IMR-90 (cell line): ENCODE data around the gene TTC38. TPM values are rescaled to one million over a fixed set of nuclear protein-coding genes. Genes with fewer than 3 reads are reported as not detected.

Source experiments
- ATAC-seq: fragments of 200-7000 bp; cut with Tn5 transposase; 2 replicates; pipeline ENCODE4 v1.9.1; 2020; ENCODE audit warnings: low read depth, mild to moderate bottlenecking, moderate library complexity
- BruUV-seq: library from RNA; stranded (reverse); fragments of 400-500 nt; replicated peaks from 2 replicates; lab custom pipeline; 2021; lab: Mats Ljungman, UMichigan
- CTCF ChIA-PET: fragments of 300-600 bp; formaldehyde crosslinking; extraction: SDS; loops from one replicate; lab custom pipeline; 2021; ENCODE audit warnings: antibody characterized with exemption; lab: Yijun Ruan, JAX
- POLR2A ChIA-PET: fragments of 300-600 bp; sonication (Branson Sonifier 250); formaldehyde crosslinking; loops from one replicate; lab custom pipeline; 2022; ENCODE audit warnings: antibody characterized with exemption; ENCODE audit not compliant: unreplicated experiment; lab: Charles Lee
- DNase-seq: peaks from one replicate; pipeline ENCODE4 v3.0.0; 2013
- H2AFZ ChIP-seq: replicated peaks from 2 replicates; pipeline ENCODE3; 2013; ENCODE audit warnings: low read length, mild to moderate bottlenecking; ENCODE audit not compliant: poor library complexity
- H2AK5ac ChIP-seq: 2 replicates; pipeline ENCODE4 v1.6.1; 2013; ENCODE audit warnings: low read depth, low read length, inconsistent platforms
- H2AK9ac ChIP-seq: replicated peaks from 2 replicates; pipeline ENCODE3; 2013; ENCODE audit warnings: mild to moderate bottlenecking, low read depth, low read length, moderate library complexity; ENCODE audit not compliant: poor library complexity
- H2BK120ac ChIP-seq: 2 replicates; pipeline ENCODE4 v1.6.1; 2013; ENCODE audit warnings: low read depth, low read length, inconsistent platforms
- H2BK15ac ChIP-seq: 3 replicates; pipeline ENCODE4 v1.6.1; 2013; ENCODE audit warnings: low read depth, low read length, inconsistent platforms
- H2BK20ac ChIP-seq: 2 replicates; pipeline ENCODE4 v1.6.1; 2013; ENCODE audit warnings: low read depth, mild to moderate bottlenecking, inconsistent platforms, low read length, moderate library complexity
- H2BK5ac ChIP-seq: 2 replicates; pipeline ENCODE4 v1.6.1; 2013; ENCODE audit warnings: mild to moderate bottlenecking, low read depth, low read length, inconsistent platforms; ENCODE audit not compliant: poor library complexity, severe bottlenecking
- H3K14ac ChIP-seq: replicated peaks from 2 replicates; pipeline ENCODE4 v1.6.1; 2013; ENCODE audit warnings: low read depth, low read length, inconsistent platforms
- H3K18ac ChIP-seq: 2 replicates; pipeline ENCODE4 v1.6.1; 2013; ENCODE audit warnings: low read depth, low read length, control low read depth
- H3K23ac ChIP-seq: 2 replicates; pipeline ENCODE4 v1.6.1; 2013; ENCODE audit warnings: low read depth, low read length, inconsistent platforms
- H3K27ac ChIP-seq: 2 replicates; pipeline ENCODE4 v1.5.1; 2013; ENCODE audit warnings: mild to moderate bottlenecking, control low read depth, low read length; ENCODE audit not compliant: insufficient read depth
- H3K27me3 ChIP-seq: 2 replicates; pipeline ENCODE4 v1.6.1; 2013; ENCODE audit warnings: low read length; ENCODE audit not compliant: control insufficient read depth, insufficient read depth
- H3K36me3 ChIP-seq: 2 replicates; pipeline ENCODE4 v1.6.1; 2013; ENCODE audit warnings: low read length, mixed read lengths; ENCODE audit not compliant: control insufficient read depth, insufficient read depth
- H3K4ac ChIP-seq: 2 replicates; pipeline ENCODE4 v1.6.1; 2013; ENCODE audit warnings: low read depth, low read length, inconsistent platforms
- H3K4me1 ChIP-seq: 2 replicates; pipeline ENCODE4 v1.6.1; 2013; ENCODE audit warnings: low read length, mixed read lengths; ENCODE audit not compliant: control insufficient read depth, insufficient read depth
- H3K4me2 ChIP-seq: 2 replicates; pipeline ENCODE4 v1.6.1; 2013; ENCODE audit warnings: low read depth, mild to moderate bottlenecking, control low read depth, low read length, moderate library complexity
- H3K4me3 ChIP-seq: 2 replicates; pipeline ENCODE4 v1.5.1; 2013; ENCODE audit warnings: low read depth, mild to moderate bottlenecking, control low read depth, low read length, moderate library complexity; ENCODE audit not compliant: insufficient read depth
- H3K56ac ChIP-seq: 2 replicates; pipeline ENCODE4 v1.6.1; 2013; ENCODE audit warnings: low read length, inconsistent platforms; ENCODE audit not compliant: insufficient read depth; ENCODE audit errors: extremely low read depth
- H3K79me1 ChIP-seq, 2 experiments: 2 replicates each; pipeline ENCODE4 v1.6.1; 2013; ENCODE audit warnings: low read length in 2 of 2, inconsistent platforms in 1 of 2, low read depth in 1 of 2
- H3K9ac ChIP-seq: 2 replicates; pipeline ENCODE4 v1.6.1; 2013; ENCODE audit warnings: low read depth, low read length, control low read depth
- H3K9me1 ChIP-seq: 2 replicates; pipeline ENCODE4 v1.6.1; 2013; ENCODE audit warnings: low read length, inconsistent platforms; ENCODE audit not compliant: insufficient read depth
- H3K9me3 ChIP-seq: 2 replicates; pipeline ENCODE4 v1.6.1; 2013; ENCODE audit warnings: low read length; ENCODE audit not compliant: control insufficient read depth, insufficient read depth
- H4K20me1 ChIP-seq: 2 replicates; pipeline ENCODE4 v1.6.1; 2013; ENCODE audit warnings: low read length, inconsistent platforms; ENCODE audit not compliant: insufficient read depth
- H4K5ac ChIP-seq: 2 replicates; pipeline ENCODE4 v1.6.1; 2013; ENCODE audit warnings: mild to moderate bottlenecking, low read depth, low read length, control low read depth
- H4K8ac ChIP-seq, 2 experiments: 2 replicates each; pipeline ENCODE4 v1.6.1; 2013; ENCODE audit warnings: low read depth in 2 of 2, low read length in 2 of 2, control low read depth in 1 of 2, inconsistent platforms in 1 of 2
- H4K91ac ChIP-seq: 2 replicates; pipeline ENCODE4 v1.6.1; 2013; ENCODE audit warnings: low read depth, low read length, inconsistent platforms; ENCODE audit not compliant: insufficient read depth
- ELK1 ChIP-seq: fragments of 150-350 bp; IDR thresholded peaks from 2 replicates; pipeline ENCODE4 v1.6.1; 2016; ENCODE audit warnings: low read depth, mild to moderate bottlenecking, low read length, moderate library complexity, borderline replicate concordance
- SMC3 ChIP-seq: fragments of 150-350 bp; IDR thresholded peaks from 2 replicates; pipeline ENCODE4 v1.6.1; 2016; ENCODE audit warnings: low read depth, mild to moderate bottlenecking, antibody characterized with exemption, low read length, moderate library complexity
- WGBS, 2 experiments: methylation state at CpG; one replicate each; pipeline versions ENCODE4 v1.1.5 to v1.1.7; 2013; ENCODE audit warnings: missing lambda C conversion rate in 2 of 2; ENCODE audit not compliant: insufficient read length in 1 of 2; ENCODE audit errors: extremely low coverage in 2 of 2; 5-methylcytosine and 5-hydroxymethylcytosine counted together
- dilution Hi-C: fragments of 300-500 bp; cut with HindIII; formaldehyde crosslinking; loops from one replicate; pipeline ENCODE4 v1.14.3; 2018; ENCODE audit warnings: low sequenced_read_pairs; ENCODE audit not compliant: unreplicated experiment
- in situ Hi-C: fragments of 300-500 bp; cut with MboI; formaldehyde crosslinking; loops from 3 replicates; pipeline ENCODE4 v1.14.3; 2019; ENCODE audit warnings: low sequenced_read_pairs, inconsistent platforms, mixed read lengths
- intact Hi-C: fragments of 100-400 bp; cut with micrococcal nuclease; formaldehyde crosslinking; loops from 2 replicates; pipeline ENCODE4 v1.10.0; 2022
- polyA plus RNA-seq, 3 experiments: library from polyadenylated mRNA; depleted of rRNA; stranded (reverse); fragments of >200 nt; gene quantifications; 2 replicates each; pipeline ENCODE4 v1.2.3, GENCODE V29; 2012; ENCODE audit warnings: low replicate concordance in 1 of 3
- total RNA-seq: library from RNA; depleted of rRNA; stranded (reverse); fragments of >200 nt; gene quantifications from 2 replicates; pipeline ENCODE4 v1.2.3, GENCODE V29; 2012

TTC38 gene
- total and polyA plus RNA-seq, 2 of the 4 experiments (the other 2 are of a cell fraction) = 43.6 to 52.3 TPM

- POLR2A ChIA-PET = no interaction called here
- no peak overlapping the region for H2BK20ac ChIP-seq
- no peaks in the 10 kb centered on the region for H3K9me3 ChIP-seq
- no peak overlapping the region for H2BK15ac ChIP-seq
- ATAC-seq (no peak), DNase-seq (no peak)
- BruUV-seq = no TSS peak
- no peak overlapping the region for H3K56ac ChIP-seq
- dilution Hi-C loops (no loop called here), in situ Hi-C loops (no loop called here), intact Hi-C loops (no loop called here)
- H3K79me1 ChIP-seq = peaks cover 31 to 41% of the 10 kb centered on the region in 2 experiments
- H3K9ac ChIP-seq = no peak overlapping the region
- CTCF ChIA-PET = no interaction called here
- no peak overlapping the region for H3K4ac ChIP-seq
- peaks cover 6% of the 10 kb centered on the region; the same call in 1 of the 2 replicates for H3K9me1 ChIP-seq
- no peak overlapping the region for H3K14ac ChIP-seq
- no peak overlapping the region for H2AFZ ChIP-seq
- no peak overlapping the region for H2BK5ac ChIP-seq
- H4K20me1 ChIP-seq = peaks cover 9% of the 10 kb centered on the region; the same call in 1 of the 2 replicates
- H3K36me3 ChIP-seq = peaks cover 37% of the 10 kb centered on the region
- H2BK120ac ChIP-seq = no peak overlapping the region
- 100% methylated on average over 1 of the region's 9 CpGs; no CpG with 5 or more reads in 1 of the 2 experiments for WGBS, 2 experiments
- H4K8ac ChIP-seq = no peak overlapping the region
- no peak overlapping the region for H2AK5ac ChIP-seq
- no peak overlapping the region for H3K4me2 ChIP-seq
- no peak overlapping the region for H2AK9ac ChIP-seq
- no peak overlapping the region for H3K4me3 ChIP-seq
- no peak overlapping the region for H3K27ac ChIP-seq
- H4K5ac ChIP-seq = no peak overlapping the region
- H4K91ac ChIP-seq = no peak overlapping the region
- no peak overlapping the region for H3K23ac ChIP-seq
- H3K18ac ChIP-seq = no peak overlapping the region
- H3K27me3 ChIP-seq = no peaks in the 10 kb centered on the region
- no peak for TF ChIP-seq SMC3
- no peak for TF ChIP-seq ELK1
- peaks cover 2% of the 10 kb centered on the region; the same call in 1 of the 2 replicates for H3K4me1 ChIP-seq
These were observed 70.1 kb downstream of the TTC38 start for GRCh38 chr22:46337870-46338269.
